Colon (tissue), 2 donors: ENCODE results near the gene HGF.

Source experiments
- FAIRE-seq: peaks from 2 replicates; lab custom pipeline; 2012; peaks lifted over from hg19 to GRCh38; lab: Jason Lieb, UNC
- donor health status: control.
- donor health status: control.

HGF gene

GRCh38 chr7:81682873-81683272, 87.0 kb downstream of the HGF start:
- FAIRE-seq = no peak

- FAIRE-seq = no peak
Measured at GRCh38 chr7:81680120-81680519, 89.7 kb downstream of the HGF start.

- no peak for FAIRE-seq
Measured at GRCh38 chr7:81676813-81677212, 93.0 kb downstream of the HGF start.

GRCh38 chr7:81676105-81676811, 93.6 kb downstream of the HGF start:
- no peak for FAIRE-seq

GRCh38 chr7:81674431-81674830, 95.4 kb downstream of the HGF start:
- FAIRE-seq = no peak

GRCh38 chr7:81672872-81673271, 97.0 kb downstream of the HGF start:
- FAIRE-seq = no peak

GRCh38 chr7:81669476-81670105, 100.3 kb downstream of the HGF start:
- FAIRE-seq = no peak

- FAIRE-seq = no peak
Measured at GRCh38 chr7:81666209-81666608, 103.6 kb downstream of the HGF start.

GRCh38 chr7:81665236-81665635, 104.6 kb downstream of the HGF start:
- no peak for FAIRE-seq

- no peak for FAIRE-seq
Measured at GRCh38 chr7:81664304-81664703, 105.5 kb downstream of the HGF start.

- FAIRE-seq = no peak
Measured at GRCh38 chr7:81662531-81662930, 107.3 kb downstream of the HGF start.

GRCh38 chr7:81659697-81660395, 110.0 kb downstream of the HGF start:
- FAIRE-seq = no peak

- no peak for FAIRE-seq
Measured at GRCh38 chr7:81657551-81657950, 112.3 kb downstream of the HGF start.

- FAIRE-seq = no peak
Measured at GRCh38 chr7:81655271-81655670, 114.6 kb downstream of the HGF start.

GRCh38 chr7:81652225-81652624, 117.6 kb downstream of the HGF start:
- FAIRE-seq = no peak
